ENCODE measurements around the gene DELE1. TPM values are rescaled to one million over a fixed set of nuclear protein-coding genes. Genes with fewer than 3 reads are reported as not detected.

The DELE1 gene
- total RNA-seq, 1 donor from 2014 or later: 82.5 TPM

DNA sequence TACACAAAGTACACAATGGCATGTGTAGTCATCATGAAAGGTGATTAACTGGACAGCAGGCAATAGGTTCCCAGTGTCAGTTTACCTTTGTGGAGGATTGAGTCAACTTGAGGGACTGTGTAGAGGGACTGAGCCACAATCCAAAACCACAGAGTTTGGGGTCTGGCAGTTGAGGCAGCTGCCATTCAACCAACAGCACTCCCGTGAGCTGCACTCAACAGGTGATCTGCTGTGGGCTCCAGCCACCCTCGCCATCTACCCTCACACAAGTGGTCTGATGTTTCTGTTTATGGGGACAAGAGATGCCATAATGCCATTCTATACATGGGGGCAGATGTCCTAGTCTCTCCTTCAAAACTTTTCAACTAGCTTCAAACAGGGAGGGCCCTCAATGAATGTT is 2.9 kb upstream of the DELE1 start:
- intact Hi-C loops (cut with micrococcal nuclease): loop anchor here (5.0 kb wide), 1 partner anchor 268 kb away; the partner anchor contains the start of gene FCHSD1

DNA sequence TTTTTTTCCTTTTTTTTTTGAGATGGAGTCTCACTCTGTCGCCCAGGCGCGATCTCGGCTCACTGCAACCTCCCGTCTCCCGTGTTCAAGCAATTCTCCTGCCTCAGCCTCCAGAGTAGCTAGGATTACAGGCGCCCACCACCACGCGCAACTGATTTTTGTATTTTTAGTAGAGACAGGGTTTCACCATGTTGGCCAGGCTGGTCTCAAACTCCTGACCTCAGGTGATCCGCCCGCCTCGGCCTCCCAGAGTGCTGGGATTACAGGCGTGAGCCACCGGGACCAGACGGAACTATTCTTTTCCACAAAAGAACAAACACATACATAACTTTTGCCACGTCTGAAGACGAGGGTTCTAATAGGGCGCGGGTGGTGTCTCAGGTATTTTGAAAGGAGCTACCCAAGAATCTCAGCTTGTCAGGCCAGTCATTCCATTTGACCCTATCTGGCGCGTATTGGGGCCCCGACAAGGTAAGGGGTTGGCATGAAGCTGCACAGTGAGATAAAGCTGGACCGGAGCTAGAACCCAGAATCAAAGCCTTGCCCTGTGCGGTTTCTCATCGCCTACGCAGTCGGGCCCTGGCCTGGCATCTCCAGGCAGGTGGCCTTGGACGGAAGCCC is 734 bp upstream of the DELE1 start:
- intact Hi-C loops (cut with micrococcal nuclease): loop anchor here (1.0 to 5.0 kb wide), 3 partner anchors 46 to 271 kb away; partner anchors contain the start of genes FCHSD1 and RNF14

DNA sequence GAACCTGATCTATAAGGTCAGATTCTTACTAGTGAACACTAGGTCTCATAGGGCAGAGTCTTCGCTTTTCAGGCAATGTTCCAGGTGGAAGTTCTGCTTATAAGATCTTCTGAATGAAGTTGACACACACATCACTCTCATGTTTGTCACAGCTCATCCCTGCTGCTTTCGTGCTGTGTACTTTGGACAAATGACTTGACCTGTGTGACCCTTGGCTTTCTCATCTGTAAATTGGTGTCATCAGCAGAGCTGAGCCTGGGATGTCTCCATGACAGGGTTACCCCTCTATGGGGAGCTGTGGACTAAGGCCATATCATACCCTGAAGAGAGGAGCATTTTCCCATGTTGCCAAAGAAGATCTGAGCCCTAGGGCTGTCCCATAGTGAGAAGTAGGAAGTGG is 2.8 kb downstream of the DELE1 start:
- intact Hi-C loops (cut with micrococcal nuclease): no loop called here

DNA sequence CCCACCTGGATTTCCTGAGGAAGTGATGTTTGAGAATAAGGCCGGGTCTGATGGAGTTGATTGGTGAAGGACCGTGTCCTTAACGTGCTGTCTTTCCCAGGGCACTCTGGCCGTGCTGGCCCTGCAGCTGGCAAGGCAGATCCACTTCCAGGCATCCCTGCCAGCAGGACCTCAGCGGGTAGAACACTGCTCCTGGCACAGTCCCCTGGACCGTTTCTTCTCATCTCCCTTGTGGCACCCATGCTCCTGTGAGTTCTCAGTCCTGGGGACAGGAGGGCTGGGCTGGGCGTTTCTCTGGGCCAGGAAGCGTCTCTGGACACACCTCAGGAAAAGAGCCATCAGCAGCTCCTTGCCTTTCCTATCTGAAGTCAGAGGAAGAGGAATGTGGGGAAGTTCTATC is 4.4 kb downstream of the DELE1 start:
- intact Hi-C loops (cut with micrococcal nuclease): no loop called here

DNA sequence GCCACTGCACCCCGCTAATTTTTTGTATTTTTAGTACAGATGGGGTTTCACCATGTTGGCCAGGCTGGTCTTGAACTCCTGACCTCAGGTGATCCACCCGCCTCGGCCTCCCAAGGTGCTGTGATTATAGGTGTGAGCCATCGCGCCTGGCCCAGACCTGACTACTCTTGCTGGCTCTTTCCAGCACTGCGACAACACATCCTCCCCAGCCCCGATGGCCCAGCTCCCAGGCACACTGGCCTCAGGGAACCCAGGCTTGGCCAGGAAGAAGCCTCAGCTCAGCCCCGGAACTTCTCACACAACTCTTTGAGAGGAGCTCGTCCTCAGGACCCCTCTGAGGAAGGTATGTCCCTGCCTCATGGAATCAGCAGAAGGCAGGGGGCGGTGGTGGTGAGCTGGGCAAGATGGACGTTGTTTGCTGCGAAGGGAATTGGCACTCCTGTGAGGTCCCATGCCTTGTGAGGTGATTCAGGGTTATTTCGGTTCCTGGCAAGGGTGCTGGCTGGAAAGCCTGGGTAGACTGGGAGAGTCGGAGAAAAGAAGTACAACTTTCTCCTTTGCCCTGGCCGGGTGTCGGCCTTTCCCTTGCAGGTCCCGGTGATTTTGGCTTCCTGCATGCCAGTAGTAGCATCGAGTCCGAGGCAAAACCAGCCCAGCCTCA is 5.9 kb downstream of the DELE1 start:
- intact Hi-C loops (cut with micrococcal nuclease): no loop called here

DNA sequence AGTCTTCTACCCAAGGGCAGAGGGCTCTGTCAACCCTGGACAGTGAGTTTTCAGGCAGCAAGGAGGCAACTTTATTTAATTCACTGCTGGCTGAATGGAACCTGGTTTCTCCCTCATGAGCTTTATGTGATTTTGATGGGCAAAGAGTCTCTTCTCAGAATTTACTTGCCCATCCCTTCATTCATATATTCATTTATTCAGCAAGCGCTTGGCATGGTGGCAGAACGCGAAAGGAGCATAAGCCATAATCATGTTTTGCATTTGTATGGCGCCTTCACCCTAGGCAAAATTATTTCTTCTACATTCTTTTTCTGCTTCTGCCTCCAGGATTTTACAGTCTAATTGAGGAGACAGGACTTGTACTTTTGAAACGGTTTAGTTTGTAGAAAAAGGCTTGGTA is 8.0 kb downstream of the DELE1 start:
- intact Hi-C loops (cut with micrococcal nuclease): no loop called here

DNA sequence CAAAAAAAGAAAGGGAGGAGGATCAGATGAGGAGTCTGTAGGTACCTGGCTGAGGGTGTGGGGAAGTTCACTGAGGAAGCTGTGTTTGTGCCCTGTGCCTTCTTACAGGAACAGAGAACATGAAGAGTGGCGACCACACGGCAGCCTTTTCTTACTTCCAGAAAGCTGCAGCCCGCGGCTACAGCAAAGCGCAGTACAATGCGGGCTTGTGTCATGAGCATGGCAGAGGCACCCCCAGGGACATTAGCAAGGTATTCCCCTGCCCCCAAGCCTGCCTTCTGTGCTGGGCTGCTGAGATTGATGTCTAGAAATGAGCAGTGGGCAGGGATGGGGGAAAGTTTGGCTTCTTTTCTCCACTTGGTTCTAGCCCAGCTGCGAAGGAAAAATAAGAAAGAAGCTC is 9.5 kb downstream of the DELE1 start:
- intact Hi-C loops (cut with micrococcal nuclease): no loop called here

DNA sequence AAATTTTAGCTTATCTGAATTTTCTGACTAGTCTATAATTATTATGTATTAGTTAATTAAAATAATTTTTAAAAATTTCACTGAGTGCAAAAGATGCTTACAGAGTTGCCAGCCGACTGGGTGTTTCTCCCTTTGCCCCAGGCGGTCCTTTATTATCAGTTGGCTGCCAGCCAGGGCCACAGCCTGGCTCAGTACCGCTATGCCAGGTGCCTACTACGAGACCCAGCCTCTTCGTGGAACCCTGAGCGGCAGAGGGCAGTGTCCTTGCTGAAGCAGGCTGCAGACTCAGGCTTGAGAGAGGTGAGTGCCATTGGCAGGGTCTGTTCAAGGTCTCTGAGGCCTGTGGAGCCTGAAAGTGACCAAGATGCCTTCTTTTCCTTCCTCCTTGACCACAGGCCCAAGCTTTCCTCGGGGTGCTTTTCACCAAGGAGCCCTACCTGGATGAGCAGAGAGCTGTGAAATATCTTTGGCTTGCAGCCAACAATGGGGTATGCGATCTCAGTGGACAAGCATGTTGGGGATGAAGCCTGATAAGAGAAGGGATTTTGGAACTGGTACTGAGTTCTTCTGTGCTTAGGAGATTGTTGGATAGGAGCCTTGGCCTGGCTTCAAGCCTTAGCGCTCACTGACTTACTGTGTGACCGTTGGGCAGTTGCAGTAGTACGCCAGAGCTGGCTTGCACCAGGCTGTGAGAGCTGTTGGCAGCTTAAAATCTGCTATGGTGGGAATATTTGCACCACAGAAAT is 10.6 kb downstream of the DELE1 start:
- intact Hi-C loops (cut with micrococcal nuclease): no loop called here

DNA sequence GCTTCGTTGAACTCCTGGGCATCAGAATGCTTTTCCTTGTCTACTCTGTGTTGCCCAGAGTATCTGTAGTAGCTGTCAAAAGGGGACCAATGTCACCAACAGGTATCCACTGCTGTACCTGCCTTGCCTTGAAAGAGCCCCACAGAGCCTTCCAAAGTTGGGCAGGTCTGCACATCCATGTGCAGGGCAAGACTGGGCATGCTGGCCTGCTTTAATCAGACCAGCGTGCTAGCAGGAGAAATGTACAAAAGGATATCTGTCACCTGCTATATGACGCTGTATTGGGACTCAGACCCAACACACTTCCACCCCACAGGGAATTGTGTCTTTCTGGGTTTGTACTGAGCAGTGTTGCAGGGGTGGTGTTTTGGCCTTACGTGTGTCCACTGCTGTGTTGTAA is 11.9 kb downstream of the DELE1 start:
- intact Hi-C loops (cut with micrococcal nuclease): no loop called here

DNA sequence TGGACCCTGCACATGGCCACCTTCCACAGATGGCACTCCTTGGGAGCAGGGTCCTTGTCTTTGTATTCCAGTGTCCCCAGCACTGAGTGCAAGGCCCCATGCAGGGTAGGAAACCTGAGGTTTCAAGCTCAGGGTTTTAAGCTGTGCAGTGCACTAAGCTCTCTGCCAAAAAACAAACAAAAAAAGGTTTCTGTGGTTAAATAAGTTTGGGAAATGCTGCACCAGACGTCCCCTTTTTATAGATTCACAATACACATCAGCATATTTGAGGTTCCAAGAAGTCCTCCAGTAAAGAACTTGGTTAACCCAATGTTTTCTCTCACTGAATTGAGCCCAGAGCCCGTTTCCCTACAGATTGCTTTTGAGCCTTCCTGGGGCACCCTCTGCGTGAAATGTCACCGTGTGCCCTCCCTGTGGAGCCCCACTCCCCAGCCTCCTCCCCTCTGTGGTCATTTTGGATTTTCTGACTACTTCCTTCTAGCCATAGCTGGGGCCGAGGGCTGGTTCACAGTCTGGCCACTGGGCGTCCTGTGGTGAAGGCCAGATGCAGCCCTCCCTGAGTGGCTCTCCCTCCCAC is 17.1 kb downstream of the DELE1 start:
- intact Hi-C loops (cut with micrococcal nuclease): no loop called here

DNA sequence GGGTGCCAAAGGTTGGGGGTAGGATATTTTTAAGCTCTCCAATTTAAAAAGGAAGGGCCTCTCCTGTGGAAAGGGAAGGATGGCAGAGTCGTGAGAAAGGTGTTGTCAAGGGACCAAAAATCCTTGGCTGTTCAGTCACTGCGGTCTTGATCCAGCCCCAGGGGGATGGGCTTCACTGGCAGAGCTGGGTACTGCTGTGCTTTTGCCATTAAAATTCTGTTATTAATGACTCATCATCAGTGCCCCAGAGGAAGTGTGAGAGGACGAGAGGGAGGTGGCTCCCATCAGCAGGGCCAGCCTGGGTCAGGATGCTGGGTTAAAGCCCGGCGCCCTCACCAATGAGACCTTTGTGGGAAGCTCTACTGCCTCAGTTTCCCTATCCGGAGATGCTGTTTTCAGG is 17.6 kb downstream of the DELE1 start:
- intact Hi-C loops (cut with micrococcal nuclease): no loop called here

DNA sequence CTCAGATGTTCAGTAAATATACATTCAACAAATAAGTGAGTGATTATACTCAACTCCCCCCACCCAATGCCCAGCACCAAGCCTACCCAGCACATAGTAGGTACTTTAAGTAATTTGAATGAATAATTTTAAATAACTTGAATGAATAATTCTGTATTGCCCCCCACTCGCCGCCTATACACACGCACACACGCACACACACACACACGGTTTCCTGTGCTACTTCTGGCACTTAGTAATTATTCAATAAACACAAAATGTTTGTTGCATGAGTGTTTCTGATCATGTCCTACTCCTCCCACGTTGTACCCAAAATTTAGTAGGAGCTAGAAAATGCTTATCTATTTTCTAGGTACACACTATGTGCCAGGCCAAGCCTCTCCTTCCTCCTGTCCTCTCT is 18.1 kb downstream of the DELE1 start:
- intact Hi-C loops (cut with micrococcal nuclease): no loop called here

DNA sequence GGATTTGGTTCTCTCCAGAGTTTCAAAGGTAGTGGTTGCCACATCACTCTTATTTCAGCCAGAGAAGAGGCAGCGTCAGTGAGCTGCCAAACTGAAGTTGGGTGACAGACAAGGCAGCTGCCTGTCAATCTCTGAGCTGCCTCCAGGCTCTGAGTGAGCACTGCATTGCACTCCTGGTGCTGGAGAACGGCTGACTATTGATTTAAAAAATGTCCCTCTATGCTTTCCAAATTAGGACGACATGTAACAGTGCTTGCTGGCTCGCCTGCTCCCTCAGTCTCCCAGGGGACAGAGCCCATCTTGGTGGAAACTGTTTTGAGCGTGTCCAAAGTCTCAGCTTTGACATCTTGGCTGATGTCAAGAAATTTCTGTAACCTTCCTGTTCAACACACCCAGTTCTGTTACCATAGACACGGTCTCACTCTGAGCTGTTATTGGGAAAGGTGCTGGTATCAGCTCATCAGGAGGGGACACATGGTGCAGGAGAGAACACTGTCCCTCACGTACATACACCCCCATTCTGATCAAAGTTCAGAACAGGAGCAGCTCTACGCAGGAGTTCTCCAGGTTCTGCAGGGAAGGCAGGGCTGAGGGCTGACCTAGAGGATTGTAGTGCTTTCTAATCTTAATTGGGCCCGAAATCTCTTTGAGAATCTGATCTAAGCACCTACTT is 18.6 kb downstream of the DELE1 start:
- intact Hi-C loops (cut with micrococcal nuclease): no loop called here

DNA sequence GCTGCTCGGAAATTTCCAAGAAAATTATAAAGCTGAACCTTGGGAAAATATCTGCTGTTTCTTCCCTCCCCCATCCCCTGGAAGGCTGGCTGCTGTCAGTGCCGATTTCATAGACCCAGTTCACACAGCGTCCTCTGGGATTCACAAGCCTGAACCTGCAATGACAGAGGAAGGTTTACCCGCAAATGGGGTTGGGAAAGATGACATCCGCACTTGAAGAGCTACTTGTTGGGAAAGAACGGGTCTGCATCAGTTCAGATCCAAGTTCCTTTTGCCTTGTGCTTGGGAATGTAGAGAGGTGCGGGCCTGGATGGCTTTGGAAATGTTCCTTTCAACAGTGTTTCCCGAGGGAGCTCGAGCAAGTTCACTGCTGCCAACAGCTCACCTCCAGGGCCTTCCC is 20.4 kb downstream of the DELE1 start:
- intact Hi-C loops (cut with micrococcal nuclease): no loop called here

DNA sequence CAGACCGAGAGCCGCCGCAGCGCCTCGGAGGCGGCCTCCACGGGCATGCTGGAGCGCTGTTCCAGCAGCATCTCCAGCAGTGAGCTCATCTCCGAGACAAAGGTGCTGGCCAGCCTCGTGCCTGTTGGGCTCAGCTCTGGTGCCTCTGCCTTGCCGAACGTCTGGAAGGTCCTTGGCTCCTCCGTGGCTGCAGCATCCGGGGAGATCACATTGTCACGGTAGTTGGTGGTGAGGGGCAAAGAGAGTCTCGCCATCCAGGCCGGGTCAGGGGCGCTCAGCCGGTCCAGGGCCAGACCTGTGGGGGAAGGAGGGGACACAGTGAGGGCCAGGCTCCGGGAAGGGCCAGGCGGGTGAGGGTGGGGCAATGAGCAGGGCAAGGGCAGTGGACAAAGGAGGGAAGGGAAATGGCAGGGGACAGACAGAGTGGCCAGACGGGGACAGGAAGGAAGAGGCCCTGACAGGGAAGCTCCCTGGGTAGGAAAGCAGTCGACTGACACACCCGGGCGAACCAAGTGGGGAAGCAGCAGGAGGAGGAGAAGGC is 21.9 kb downstream of the DELE1 start:
- intact Hi-C loops (cut with micrococcal nuclease): no loop called here

DNA sequence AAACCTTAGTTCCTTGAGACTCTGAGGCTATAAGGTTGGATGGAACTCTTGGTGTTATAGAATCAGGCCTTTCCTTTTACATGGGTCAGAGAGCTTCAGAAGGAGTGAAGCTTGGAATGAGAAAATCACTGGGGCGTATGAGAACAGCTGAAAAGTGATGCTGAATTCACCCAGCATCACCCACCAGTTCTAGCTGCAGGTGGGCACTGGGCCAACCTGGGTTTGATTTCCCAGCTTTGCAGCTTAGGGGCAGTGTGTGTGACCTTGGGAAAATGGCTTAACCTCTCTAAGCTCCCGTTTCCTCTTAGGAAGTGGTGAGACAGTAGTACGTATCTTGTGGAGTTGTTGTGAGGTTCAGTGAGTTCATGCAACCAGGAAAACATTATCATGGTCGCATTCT is 23.6 kb downstream of the DELE1 start:
- intact Hi-C loops (cut with micrococcal nuclease): no loop called here

DNA sequence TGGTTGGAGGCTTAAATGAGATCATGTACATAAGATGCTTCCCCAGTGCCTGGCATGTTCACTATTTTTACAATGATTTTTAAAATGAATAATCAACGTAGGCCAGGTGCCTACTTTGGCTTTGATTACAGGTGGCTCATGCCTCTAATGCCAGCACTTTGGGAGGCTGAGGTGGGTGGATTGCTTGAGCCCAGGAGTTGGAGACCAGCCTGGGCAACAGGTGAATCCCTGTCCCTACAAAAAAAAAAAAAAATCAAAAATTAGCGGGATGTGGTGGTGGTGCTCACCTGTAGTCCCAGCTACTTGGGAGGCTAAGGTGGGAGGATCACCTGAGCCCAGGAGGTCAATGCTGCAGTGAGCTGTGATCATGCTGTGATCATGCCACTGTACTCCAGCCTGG is 25.1 kb downstream of the DELE1 start:
- intact Hi-C loops (cut with micrococcal nuclease): no loop called here

DNA sequence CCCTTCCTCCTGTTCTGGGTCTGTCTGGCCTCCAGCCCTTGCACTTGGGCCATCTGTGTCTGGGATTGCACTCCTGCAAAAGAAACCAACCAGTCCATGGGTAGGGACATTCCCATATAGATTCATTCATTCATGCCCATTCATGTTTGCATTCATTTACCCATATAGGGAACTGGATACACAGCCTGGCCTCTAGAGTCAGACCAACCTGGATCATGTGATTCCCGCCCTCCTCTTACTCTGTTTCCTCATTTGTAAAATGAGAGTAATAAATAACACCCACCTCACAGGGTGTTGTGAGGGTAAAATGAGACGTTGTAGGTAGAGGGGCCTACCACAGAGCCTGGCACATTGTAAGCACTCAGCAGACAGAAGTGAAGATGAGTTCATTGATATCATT is 25.8 kb downstream of the DELE1 start:
- intact Hi-C loops (cut with micrococcal nuclease): no loop called here

DNA sequence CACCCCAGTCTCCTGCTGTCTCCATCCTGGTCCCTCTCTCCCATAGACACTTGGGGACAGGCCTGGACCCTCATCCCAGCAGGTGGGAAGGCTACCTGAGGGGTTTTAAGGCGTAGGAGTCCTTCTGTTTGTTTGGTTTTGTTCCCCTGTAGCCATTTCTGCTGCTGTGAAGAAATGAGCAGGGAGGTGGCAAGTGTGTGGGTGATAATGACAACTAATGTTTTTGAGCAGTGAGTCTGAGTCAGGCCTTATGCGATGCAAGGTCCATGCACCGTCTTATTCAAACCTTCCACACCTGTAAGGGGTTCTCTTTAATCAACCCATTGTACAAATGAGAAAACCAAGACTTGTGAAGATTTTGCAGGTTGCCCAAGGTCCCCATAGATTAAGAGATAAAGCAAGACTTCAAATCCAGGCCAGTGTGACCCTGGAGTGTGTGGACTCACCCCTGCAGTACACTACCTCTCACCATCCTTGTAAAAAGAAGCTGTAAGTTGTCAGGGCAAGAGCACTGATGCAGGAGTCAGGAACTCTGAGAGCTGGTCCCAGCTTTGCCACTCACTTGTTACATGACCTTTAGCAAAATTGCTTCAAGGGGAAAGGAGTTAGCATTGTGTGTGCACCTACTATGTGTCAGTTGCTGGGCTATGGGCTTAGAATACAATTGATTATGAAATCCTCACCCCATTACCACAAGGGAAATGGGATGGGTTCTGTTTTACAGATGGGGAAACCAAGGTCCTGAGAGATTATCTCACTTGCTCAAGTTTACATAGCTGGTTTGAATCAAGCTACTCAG is 26.7 kb downstream of the DELE1 start:
- intact Hi-C loops (cut with micrococcal nuclease): no loop called here

DNA sequence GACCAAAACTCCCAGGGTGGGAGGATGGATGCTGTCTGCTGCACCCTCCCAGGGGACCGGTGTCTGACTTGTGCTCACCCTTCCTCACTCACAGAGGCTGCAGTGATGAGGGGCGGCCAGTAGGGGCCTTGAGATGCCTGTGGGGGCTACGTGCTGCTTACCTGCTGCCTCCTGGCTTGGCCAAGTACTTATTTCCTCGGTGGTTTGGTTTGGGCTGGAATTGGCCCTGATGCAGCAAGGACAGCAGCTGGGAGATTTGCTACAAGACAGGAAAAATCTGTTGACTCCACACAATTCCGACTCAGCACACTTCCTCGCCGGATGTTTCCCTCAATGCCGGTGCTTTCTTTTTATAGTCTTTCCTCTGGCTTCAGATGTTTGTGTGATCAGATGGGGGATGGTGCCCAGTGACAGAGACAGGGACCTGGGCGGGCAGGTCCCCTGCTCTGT is 27.7 kb downstream of the DELE1 start:
- intact Hi-C loops (cut with micrococcal nuclease): no loop called here

DNA sequence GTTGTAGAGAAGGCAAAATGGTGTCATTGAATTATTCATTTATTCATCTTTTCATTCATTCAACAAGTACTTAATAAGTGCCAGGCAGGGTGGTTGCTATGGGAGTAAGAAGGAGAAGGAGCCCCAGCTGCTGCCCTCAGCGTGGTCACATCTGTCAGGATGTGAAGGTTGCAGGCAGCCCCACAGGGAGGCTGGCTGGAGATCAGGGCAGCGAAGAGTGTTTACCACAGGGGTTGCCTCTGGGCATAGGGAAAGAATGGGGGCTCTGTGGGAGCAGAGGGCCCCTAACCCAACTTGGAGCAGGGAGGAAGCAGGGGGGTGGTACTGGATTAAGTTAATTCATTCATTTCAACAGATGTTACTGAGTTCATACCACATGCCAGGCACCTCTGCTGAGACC is 28.3 kb downstream of the DELE1 start:
- intact Hi-C loops (cut with micrococcal nuclease): no loop called here

Measured in T-helper 2 cell treated with Interferon-gamma antibody and Interleukin-4, amounts not matched to agents 100 ng/mL and 5 ng/mL, for 36 hours (primary cell).